Tibial artery (tissue), 4 donors: ENCODE measurements around the gene C5AR2.
A peak's percentile ranks its signal among the peaks of the same experiment; 100 is the strongest.
"Not testable (repeated sequence)": the region's sequence is repeated elsewhere in the genome, so short reads cannot be mapped to it uniquely, and the experiment has no call there.

Experiments used
- DNase-seq, 2 donors: peaks; one replicate each; pipeline ENCODE4 v3.0.0-alpha.2; 2019
- H3K27ac ChIP-seq, 2 donors: fragments of 200-600 bp; sonication (generic) in 1 of 2; 1 replicate in 1 of 2; 2 replicates in 1 of 2; pipeline ENCODE4 v1.5.1; 2018 to 2019; ENCODE audit warnings: mild to moderate bottlenecking in 1 of 2
- H3K27me3 ChIP-seq, 2 donors: fragments of 200-600 bp; sonication (generic) in 1 of 2; one replicate each; pipeline versions ENCODE4 v1.5.1 to v1.6.0; 2016 to 2019
- H3K36me3 ChIP-seq, 3 donors: fragments of 200-600 bp; sonication (generic) in 2 of 3; one replicate each; pipeline ENCODE4 v1.5.1; 2016 to 2019; ENCODE audit warnings: mild to moderate bottlenecking in 2 of 3
- H3K4me1 ChIP-seq, 4 donors: fragments of 200-600 bp; sonication (generic) in 2 of 4; 1 replicate in 3 of 4; 2 replicates in 1 of 4; pipeline ENCODE4 v1.5.1; 2016 to 2019
- H3K4me3 ChIP-seq, 2 donors: fragments of 200-600 bp; sonication (generic) in 1 of 2; 1 replicate in 1 of 2; 2 replicates in 1 of 2; pipeline ENCODE4 v1.5.1; 2018 to 2019; ENCODE audit warnings: mild to moderate bottlenecking in 2 of 2
- H3K9me3 ChIP-seq, 3 donors: fragments of 200-600 bp; sonication (generic) in 1 of 3; one replicate each; pipeline ENCODE4 v1.5.1; 2016 to 2019
- CTCF ChIP-seq, 2 experiments: fragments of 200-600 bp in 1 of 2; fragments of 450-650 bp in 1 of 2; IDR thresholded peaks; one replicate each; pipeline ENCODE4 v1.5.1; 2017 to 2019; ENCODE audit warnings: antibody characterized with exemption in 2 of 2, mild to moderate bottlenecking in 1 of 2, moderate library complexity in 1 of 2
- intact Hi-C: fragments of 100-400 bp; cut with DNase I; formaldehyde crosslinking; loops from one replicate; pipeline ENCODE4 v1.15.0; 2023; ENCODE audit warnings: low total_unique reads

Gene C5AR2

GRCh38 chr19:47323872-47324271, 8.1 kb upstream of the C5AR2 start:
- peaks cover 0 to 15% (median 0%) of the 10 kb centered on the region in 3 donors for H3K36me3 ChIP-seq
- intact Hi-C loops, result no loop called here
- H3K9me3 ChIP-seq, result no peaks in the 10 kb centered on the region
- DNase-seq, result no peak
- H3K27me3 ChIP-seq, result peaks cover 0 to 34% of the 10 kb centered on the region in 2 donors
- H3K4me1 ChIP-seq, result no peaks in the 10 kb centered on the region
- no peak for TF ChIP-seq CTCF (IDR thresholded peaks at IDR 0.05)
- H3K27ac ChIP-seq, result no peak overlapping the region
- H3K4me3 ChIP-seq, result peak overlapping the region; percentile 12 to 19

DNA sequence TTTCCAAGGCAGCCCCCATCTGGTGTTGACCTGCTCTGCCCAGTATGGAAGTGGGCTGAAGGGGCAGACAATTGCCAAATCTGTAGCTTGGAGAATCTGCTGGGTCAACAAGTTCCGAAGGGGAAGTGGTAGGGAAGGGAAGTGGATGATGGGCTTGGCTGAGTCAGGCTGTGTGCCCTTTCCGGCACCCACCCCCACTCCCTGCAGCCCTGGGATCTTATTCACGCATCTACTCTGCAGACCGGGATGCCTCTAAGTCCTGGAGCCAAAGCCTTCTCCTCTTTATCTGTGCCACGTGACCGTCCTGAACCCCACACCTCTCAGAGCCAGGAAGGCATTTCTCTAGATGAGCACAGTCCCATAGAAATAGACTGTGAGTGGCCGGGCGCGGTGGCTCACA, 7.5 kb upstream of the C5AR2 start:
- intact Hi-C loops, result no loop called here
- DNase-seq, result peak; percentile 60 to 74
- H3K4me1 ChIP-seq, result no peaks in the 10 kb centered on the region
- peak overlapping the region in 1 of 2 donors; percentile 12 for H3K4me3 ChIP-seq
- no peaks in the 10 kb centered on the region for H3K9me3 ChIP-seq
- no peak for TF ChIP-seq CTCF (IDR thresholded peaks at IDR 0.05)
- H3K36me3 ChIP-seq, result peaks cover 0 to 15% (median 0%) of the 10 kb centered on the region in 3 donors
- H3K27me3 ChIP-seq, result peaks cover 0 to 40% of the 10 kb centered on the region in 2 donors
- H3K27ac ChIP-seq, result no peak overlapping the region

GRCh38 chr19:47330466-47330869, 1.5 kb upstream of the C5AR2 start:
- no peak for TF ChIP-seq CTCF (IDR thresholded peaks at IDR 0.05)
- no peak for DNase-seq
- no peaks in the 10 kb centered on the region for H3K36me3 ChIP-seq
- no peaks in the 10 kb centered on the region for H3K4me1 ChIP-seq
- no peak overlapping the region for H3K4me3 ChIP-seq
- no peaks in the 10 kb centered on the region for H3K9me3 ChIP-seq
- intact Hi-C loops, result no loop called here
- no peak overlapping the region for H3K27ac ChIP-seq
- peaks cover 0 to 39% of the 10 kb centered on the region in 2 donors for H3K27me3 ChIP-seq

DNA sequence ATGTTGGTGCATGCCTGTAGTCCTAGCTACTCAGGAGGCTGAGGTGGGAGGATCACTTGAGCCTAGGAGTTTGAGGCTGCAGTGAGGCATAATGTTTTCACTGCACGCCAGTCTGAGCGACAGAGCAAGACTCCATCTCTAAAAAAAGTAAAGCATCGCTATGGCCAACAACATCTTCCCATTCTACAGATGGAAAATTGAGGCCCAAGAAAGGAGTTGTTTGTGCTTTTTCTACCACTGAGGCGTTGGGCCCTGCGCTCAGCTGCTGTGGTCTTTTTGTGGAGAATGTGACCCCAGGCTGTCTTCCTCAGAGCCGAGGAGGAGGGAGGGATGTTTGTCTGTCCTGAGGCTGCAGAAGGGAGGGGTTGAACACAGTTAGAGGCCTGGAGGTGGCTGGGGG, 485 bp upstream of the C5AR2 start:
- no peak overlapping the region for H3K4me3 ChIP-seq
- H3K36me3 ChIP-seq, result no peaks in the 10 kb centered on the region
- peaks cover 0 to 43% of the 10 kb centered on the region in 2 donors for H3K27me3 ChIP-seq
- no peak for DNase-seq
- no peak for TF ChIP-seq CTCF (IDR thresholded peaks at IDR 0.05)
- H3K4me1 ChIP-seq, result peaks cover 0 to under 1% (median 0%) of the 10 kb centered on the region in 4 donors
- intact Hi-C loops, result no loop called here
- no peaks in the 10 kb centered on the region for H3K9me3 ChIP-seq
- no peak overlapping the region for H3K27ac ChIP-seq

- H3K36me3 ChIP-seq, H3K27ac ChIP-seq, H3K4me1 ChIP-seq, H3K9me3 ChIP-seq, intact Hi-C loops: not testable (repeated sequence)
- peak overlapping the region in 1 of 2 donors; percentile 23 for H3K4me3 ChIP-seq
- DNase-seq, result peak; percentile 72 to 73
- peaks cover 0 to 38% of the 10 kb centered on the region in 2 donors for H3K27me3 ChIP-seq
Observed at GRCh38 chr19:47336765-47337718, 5.1 kb downstream of the C5AR2 start.

DNA sequence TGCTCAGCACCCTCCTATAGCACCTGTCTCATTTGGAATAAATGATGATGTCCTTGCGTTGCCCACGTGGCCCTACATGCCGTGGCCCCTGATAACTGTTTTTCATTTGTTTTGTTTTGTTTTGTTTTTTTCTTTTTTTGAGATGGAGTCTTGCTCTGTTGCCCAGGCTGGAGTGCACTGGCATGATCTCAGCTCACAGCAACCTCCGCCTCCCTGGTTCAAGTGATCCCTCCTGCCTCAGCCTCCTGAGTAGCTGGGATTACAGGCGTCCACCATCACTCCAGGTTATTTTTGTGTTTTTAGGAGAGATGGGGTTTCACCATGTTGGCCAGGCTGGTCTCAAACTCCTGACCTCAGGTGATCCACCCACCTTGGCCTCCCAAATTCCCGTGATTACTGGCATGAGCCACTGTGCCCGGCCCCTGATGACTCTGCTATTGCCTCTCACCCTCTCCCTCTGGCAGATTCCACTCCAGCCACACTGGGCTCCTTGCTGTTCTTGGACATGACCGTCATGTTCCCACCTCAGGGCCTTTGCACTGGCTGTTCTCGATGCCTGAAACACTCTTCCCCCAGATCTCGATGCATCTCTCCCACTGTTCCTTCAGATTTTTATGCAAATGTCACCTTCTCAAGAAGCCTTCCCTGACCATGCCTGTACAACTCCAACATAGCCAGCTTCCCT, 7.4 kb downstream of the C5AR2 start:
- Histone ChIP-seq H3K27me3 (peaks cover 0 to 28% of the 10 kb centered on the region in 2 donors), H3K4me3 (no peak overlapping the region), H3K4me1 (peaks cover 0 to 3% (median 0%) of the 10 kb centered on the region in 4 donors), H3K27ac (no peak overlapping the region), H3K9me3 (no peaks in the 10 kb centered on the region), H3K36me3 (no peaks in the 10 kb centered on the region)
- DNase-seq, result no peak
- intact Hi-C loops, result no loop called here
- TF ChIP-seq CTCF (IDR thresholded peaks at IDR 0.05), result no peak
